HG02571 (cell line): ENCODE results near the gene NFATC3.

ENCODE experiments used
- ATAC-seq: cut with Tn5 transposase; IDR thresholded peaks from one replicate; pipeline ENCODE4 v1.9.1; 2021; ENCODE audit warnings: mild to moderate bottlenecking, moderate library complexity; ENCODE audit not compliant: unreplicated experiment

The NFATC3 gene

GRCh38 chr16:68267612-68268405, 182.6 kb downstream of the NFATC3 start:
- ATAC-seq, result no peak

GRCh38 chr16:68269793-68270192, 184.6 kb downstream of the NFATC3 start:
- ATAC-seq, result no peak

GRCh38 chr16:68270353-68270752, 185.2 kb downstream of the NFATC3 start:
- no peak for ATAC-seq

GRCh38 chr16:68272507-68273209, 187.5 kb downstream of the NFATC3 start:
- no peak for ATAC-seq

- ATAC-seq, result no peak
These were observed 188.3 kb downstream of the NFATC3 start for GRCh38 chr16:68273459-68273858.

- no peak for ATAC-seq
These were observed 188.7 kb downstream of the NFATC3 start for GRCh38 chr16:68273896-68274295.

- ATAC-seq, result no peak
These were observed 189.3 kb downstream of the NFATC3 start for GRCh38 chr16:68274441-68274840.

GRCh38 chr16:68275611-68276191, 190.5 kb downstream of the NFATC3 start:
- peak; percentile 55 for ATAC-seq

- ATAC-seq, result no peak
These were observed 191.1 kb downstream of the NFATC3 start for GRCh38 chr16:68276223-68276622.
